Adrenal gland (tissue), 5 donors: ENCODE results near the gene PNPLA8.
"Not testable (repeated sequence)": the region's sequence is repeated elsewhere in the genome, so short reads cannot be mapped to it uniquely, and the experiment has no call there.

Source experiments
- POLR2A ChIP-seq, 2 donors: fragments of 450-650 bp; IDR thresholded peaks; one replicate each; pipeline ENCODE4 v1.6.1; 2017; ENCODE audit warnings: antibody characterized with exemption in 2 of 2, mild to moderate bottlenecking in 2 of 2, moderate library complexity in 1 of 2
- TF ChIP-seq, protein P1 (sequence below), 6 experiments: fragments of 450-650 bp in 4 of 6; fragments of 200-600 bp in 2 of 6; sonication (generic) in 1 of 6; IDR thresholded peaks; 1 replicate in 5 of 6; 2 replicates in 1 of 6; pipeline versions ENCODE4 v1.5.1 to v1.8.0; 2016 to 2021; ENCODE audit warnings: antibody characterized with exemption in 6 of 6, mild to moderate bottlenecking in 2 of 6, moderate library complexity in 1 of 6
- donor health status: DM: no; HTN: no; CAD: no.

- TF ChIP-seq POLR2A (IDR thresholded peaks at IDR 0.05) = not testable (repeated sequence)
- TF ChIP-seq, protein P1, sequence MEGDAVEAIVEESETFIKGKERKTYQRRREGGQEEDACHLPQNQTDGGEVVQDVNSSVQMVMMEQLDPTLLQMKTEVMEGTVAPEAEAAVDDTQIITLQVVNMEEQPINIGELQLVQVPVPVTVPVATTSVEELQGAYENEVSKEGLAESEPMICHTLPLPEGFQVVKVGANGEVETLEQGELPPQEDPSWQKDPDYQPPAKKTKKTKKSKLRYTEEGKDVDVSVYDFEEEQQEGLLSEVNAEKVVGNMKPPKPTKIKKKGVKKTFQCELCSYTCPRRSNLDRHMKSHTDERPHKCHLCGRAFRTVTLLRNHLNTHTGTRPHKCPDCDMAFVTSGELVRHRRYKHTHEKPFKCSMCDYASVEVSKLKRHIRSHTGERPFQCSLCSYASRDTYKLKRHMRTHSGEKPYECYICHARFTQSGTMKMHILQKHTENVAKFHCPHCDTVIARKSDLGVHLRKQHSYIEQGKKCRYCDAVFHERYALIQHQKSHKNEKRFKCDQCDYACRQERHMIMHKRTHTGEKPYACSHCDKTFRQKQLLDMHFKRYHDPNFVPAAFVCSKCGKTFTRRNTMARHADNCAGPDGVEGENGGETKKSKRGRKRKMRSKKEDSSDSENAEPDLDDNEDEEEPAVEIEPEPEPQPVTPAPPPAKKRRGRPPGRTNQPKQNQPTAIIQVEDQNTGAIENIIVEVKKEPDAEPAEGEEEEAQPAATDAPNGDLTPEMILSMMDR (IDR thresholded peaks at IDR 0.05) = not testable (repeated sequence)
Observed at GRCh38 chr7:108538236-108538635, 12.3 kb upstream of the PNPLA8 start.
